ENCODE measurements around the gene SYVN1.

SYVN1 gene

DNA sequence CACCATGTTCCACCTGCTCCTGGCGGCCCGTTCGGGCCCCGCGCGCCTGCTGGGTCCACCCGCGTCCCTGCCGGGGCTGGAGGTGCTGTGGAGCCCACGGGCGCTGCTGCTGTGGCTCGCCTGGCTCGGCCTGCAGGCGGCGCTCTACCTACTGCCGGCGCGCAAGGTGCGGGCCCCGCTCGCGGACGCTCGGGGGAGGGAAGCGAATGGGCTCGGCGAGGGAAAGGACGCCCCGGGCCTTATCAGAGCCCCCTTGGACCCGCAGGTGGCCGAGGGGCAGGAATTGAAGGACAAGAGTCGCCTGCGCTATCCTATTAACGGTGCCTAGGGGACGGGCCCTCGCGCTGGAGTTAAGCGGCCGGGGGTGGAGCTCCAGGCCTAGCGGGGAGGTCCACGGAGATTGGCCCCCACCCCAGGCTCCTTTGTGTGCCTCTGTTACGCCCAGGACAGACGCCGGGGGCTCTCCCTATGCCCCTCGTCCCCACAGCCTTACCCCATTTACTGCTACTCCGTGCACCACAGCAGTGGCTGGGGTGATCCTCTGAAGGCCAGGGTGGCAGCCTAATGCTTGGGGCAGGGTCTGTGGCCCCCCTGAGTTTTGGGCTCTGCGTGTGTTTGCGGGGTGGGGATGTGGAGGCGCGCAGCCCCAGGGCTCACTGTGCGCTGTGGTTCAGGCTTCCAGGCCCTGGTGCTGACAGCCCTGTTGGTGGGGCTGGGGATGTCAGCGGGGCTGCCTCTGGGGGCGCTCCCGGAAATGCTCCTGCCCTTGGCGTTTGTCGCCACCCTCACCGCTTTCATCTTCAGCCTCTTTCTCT is 21.6 kb downstream of the SYVN1 start:
- peak; percentile 35 for DNase-seq (ENCODE audit: low spot score)

DNA sequence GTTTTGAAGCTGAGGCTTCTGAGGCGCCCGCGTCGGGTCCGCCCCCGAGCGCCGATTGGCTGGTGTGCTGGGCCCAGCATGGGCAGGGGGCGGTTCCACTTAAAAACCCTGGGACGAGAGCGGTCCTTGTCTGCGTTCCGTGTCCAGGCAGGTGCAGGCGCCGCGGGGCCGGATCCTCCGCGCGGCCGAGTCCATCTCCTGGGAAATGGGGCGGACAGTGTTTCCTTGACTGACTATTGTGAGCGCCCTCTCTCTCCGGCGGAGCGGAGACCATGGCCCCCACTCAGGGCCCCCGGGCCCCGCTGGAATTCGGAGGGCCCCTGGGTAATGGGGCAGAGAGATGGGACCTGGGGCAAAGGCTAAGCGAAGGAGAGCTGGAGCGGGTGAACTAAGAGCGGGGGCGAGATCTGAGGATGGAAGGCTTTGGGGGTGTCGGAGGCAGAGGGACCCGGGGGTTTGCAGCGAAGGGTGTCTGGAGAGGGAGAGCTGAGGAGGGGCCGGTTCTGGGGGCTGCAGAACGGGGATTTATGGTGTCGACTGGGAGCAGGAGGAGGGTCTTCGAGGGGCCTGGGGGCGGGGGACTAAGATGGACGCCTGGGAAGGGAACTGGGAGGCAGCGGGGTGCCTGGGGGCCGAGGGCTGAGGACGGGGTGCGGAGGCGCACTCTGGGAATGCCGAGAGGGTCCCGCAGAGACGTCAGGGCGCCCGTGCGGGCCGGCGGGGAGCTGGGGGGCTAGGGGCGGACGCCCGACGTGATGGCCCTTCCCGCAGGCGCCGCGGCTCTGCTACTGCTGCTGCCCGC is 22.4 kb downstream of the SYVN1 start, which contains the start of gene TM7SF2:
Gene TM7SF2 (plus strand): TSS at position 129 of the 802 bp plus-strand sequence. CDS start 144 bp downstream, at position 273.
- DNase-seq (ENCODE audit: low spot score): peak; percentile 94

DNA sequence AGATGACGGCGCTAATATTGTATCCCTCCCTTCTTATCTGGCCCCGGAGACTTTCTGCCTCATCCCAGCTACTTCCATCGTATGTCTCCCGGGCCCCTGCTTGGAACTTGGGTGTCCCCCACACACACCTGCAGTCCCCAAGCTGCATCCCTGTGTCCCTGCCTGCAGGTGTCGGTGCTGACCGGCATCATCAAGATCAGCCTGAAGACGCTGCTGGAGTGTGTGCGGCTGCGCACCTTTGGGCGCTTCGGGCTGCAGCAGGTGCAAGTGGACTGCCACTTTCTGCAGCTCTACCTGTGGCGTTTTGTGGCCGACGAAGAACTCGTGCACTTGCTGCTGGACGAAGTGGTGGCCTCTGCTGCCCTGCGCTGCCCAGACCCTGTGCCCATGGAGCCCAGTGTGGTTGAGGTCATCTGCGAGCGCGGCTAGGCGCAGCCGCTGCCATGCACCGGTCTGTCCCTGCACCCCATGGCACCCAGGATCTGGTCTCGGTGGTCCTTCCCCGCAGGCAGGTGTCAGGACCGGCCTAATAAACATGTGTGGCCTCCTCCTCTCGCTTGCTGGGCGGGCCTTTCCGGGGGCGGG is 23.1 kb downstream of the SYVN1 start:
- DNase-seq (ENCODE audit: low spot score): no peak

DNA sequence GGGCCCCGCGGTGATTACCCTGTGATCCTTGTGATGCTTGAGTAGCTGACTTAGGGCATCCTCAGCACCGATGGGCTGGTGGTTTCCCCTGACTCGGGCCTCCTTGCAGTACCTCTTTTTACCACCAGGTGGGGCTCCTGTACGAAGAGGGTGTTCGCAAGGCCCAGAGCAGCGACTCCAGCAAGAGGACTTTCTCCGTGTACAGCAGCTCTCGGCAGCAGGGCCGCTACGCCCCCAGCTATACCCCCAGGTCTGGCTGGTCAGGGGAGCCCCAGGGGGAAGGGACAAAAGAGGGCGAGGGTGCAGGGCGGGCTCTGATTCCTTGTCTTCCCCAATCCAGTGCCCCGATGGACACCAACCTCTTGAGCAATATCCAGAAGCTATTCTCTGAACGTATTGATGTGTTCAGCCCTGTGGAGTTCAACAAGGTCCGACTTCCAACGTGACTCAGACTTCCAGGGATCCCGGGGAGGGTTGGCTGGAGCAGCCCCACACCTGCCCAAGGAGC is 23.9 kb downstream of the SYVN1 start:
- peak; percentile 83 for DNase-seq (ENCODE audit: low spot score)

GRCh38 chr11:65109231-65110198 is 24.8 kb downstream of the SYVN1 start:
- DNase-seq (ENCODE audit: low spot score): no peak

DNA sequence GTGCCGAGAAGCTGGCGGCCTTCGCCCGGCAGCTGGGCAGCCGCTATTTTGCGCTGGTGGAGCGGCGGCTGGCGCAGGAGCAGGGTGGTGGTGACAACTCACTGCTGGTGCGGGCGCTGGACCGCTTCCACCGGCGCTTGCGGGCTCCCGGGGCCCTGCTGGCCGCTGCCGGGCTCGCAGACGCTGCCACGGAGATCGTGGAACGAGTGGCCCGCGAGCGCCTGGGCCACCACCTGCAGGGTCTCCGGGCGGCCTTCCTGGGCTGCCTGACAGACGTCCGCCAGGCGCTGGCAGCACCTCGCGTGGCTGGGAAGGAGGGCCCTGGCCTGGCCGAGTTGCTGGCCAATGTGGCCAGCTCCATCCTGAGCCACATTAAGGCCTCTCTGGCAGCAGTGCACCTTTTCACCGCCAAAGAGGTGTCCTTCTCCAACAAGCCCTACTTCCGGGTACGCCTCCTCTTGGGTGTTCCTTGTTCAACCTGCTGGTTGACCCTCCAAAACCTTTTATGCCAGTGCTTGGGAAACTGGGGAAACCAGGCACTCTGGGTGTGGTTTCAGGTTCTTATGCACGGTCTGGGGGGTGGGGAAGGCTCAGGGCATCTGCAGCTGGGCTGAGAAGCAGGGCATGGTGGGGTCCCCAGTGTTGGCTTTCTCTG is 25.7 kb downstream of the SYVN1 start:
- no peak for DNase-seq (ENCODE audit: low spot score)

DNA sequence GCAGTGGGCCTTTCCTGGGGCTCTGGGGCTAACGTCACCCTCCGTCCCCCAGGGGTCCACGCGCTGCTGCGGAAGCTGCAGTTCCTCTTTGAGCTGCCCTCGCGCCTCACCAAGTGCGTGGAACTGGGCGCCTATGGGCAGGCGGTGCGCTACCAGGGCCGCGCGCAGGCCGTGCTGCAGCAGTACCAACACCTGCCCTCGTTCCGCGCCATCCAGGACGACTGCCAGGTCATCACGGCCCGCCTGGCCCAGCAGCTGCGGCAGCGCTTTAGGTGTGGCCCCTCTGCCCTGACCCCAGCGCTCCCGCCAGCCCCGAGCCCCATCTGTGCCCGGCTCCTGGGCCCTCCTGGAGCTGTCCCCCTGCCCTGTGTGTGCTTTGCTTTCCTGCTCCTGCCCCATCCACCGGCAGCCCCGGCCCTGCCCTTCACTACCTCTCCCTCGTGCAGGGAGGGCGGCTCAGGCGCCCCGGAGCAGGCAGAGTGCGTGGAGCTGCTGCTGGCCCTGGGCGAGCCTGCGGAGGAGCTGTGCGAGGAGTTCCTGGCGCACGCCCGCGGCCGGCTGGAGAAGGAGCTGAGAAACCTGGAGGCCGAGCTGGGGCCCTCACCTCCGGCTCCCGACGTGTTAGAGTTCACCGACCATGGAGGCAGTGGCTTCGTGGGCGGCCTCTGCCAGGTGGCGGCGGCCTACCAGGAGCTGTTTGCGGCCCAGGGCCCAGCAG is 26.4 kb downstream of the SYVN1 start:
- no peak for DNase-seq (ENCODE audit: low spot score)

- DNase-seq (ENCODE audit: low spot score): no peak
Measured at GRCh38 chr11:65107078-65107477, 27.2 kb downstream of the SYVN1 start.

DNA sequence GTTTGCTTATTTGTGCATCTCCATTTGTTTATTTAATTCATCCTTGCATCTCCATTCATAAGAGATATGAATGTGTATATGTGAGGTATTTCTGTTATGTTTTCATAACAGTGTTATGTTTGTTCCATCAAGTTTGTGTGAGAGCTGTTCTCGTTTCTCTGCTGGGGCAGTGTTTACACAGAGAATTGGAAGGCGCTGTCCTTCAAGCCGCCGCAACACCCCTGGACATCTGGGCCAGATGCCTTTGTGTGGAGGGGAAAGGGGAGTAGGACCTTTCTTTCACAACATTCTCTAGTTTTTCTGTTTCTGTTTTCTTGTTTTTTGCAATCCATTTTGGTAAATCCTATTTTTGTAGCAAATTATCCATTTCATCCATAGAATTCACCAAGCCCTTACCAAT is 29.7 kb downstream of the SYVN1 start:
- no peak for DNase-seq (ENCODE audit: low spot score)

GRCh38 chr11:65103476-65103875 is 30.8 kb downstream of the SYVN1 start:
- DNase-seq (ENCODE audit: low spot score): no peak

DNA sequence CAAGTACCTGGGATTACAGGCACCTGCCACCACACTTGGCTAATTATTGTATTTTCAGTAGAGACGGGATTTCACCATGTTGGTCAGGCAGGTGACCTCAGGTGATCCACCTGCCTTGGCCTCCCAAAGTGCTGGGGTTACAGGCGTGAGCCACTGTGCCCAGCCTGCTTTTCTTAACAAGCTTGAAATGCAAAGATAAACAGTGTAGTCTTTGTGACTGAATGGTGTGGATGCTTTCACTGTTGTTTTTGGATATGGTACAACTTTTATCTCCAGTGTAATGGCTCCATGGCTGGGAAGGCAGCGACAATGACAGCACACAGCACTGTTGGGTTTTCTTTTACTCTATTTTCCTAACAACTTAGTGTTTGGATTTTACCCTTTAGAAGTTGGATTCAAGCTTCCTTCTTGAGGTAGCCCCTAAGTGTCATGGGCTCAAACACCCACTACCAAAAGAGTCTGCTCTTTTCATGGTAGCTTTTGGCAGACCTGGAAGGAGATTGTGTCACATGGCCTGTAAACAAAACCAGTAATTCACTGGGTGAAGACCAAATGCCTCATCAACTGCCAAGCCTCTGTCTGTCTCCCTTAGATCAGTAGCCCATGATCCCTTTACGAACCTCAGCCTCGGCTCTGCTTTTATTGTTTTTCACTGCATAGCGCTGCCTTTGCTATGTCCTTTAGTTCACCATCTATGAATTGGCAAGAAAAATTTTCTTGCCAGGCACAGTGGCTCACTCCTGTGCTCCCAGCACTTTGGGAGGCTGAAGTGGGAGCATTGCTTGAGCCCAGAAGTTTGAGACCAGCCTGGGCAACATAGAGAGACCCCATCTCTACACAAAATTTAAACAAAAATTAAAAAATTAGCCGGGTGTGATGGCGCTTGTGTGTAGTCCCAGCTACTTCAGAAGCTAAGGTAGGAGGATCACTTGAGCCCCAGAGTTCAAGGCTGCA is 31.9 kb downstream of the SYVN1 start:
- peak; percentile 35 for DNase-seq (ENCODE audit: low spot score)

GRCh38 chr11:65100674-65101350 is 33.5 kb downstream of the SYVN1 start:
- DNase-seq (ENCODE audit: low spot score): no peak

GRCh38 chr11:65096926-65097325 is 37.4 kb downstream of the SYVN1 start:
- DNase-seq (ENCODE audit: low spot score): no peak

GRCh38 chr11:65095974-65096806 is 38.1 kb downstream of the SYVN1 start, which contains the start of gene VPS51:
Gene VPS51 (plus strand): TSS chr11:65096214. CDS start chr11:65096251, 37 bp downstream.
- DNase-seq (ENCODE audit: low spot score): peak; percentile 97

- DNase-seq (ENCODE audit: low spot score): no peak
Measured at GRCh38 chr11:65095427-65095826, 38.9 kb downstream of the SYVN1 start.

- DNase-seq (ENCODE audit: low spot score): no peak
Measured at GRCh38 chr11:65090628-65091027, 43.7 kb downstream of the SYVN1 start.

GRCh38 chr11:65089621-65090020 is 44.7 kb downstream of the SYVN1 start:
- no peak for DNase-seq (ENCODE audit: low spot score)

All from COLO829 (cell line).